Measurements from ENCODE around the gene PIP5K1C. TPM values are rescaled to one million over a fixed set of nuclear protein-coding genes. Genes with fewer than 3 reads are reported as not detected.
A peak's percentile ranks its signal among the peaks of the same experiment; 100 is the strongest.

The PIP5K1C gene
- total RNA-seq, 4 donors from 2014 or later = 73.2 to 180 (median 99.9) TPM

DNA sequence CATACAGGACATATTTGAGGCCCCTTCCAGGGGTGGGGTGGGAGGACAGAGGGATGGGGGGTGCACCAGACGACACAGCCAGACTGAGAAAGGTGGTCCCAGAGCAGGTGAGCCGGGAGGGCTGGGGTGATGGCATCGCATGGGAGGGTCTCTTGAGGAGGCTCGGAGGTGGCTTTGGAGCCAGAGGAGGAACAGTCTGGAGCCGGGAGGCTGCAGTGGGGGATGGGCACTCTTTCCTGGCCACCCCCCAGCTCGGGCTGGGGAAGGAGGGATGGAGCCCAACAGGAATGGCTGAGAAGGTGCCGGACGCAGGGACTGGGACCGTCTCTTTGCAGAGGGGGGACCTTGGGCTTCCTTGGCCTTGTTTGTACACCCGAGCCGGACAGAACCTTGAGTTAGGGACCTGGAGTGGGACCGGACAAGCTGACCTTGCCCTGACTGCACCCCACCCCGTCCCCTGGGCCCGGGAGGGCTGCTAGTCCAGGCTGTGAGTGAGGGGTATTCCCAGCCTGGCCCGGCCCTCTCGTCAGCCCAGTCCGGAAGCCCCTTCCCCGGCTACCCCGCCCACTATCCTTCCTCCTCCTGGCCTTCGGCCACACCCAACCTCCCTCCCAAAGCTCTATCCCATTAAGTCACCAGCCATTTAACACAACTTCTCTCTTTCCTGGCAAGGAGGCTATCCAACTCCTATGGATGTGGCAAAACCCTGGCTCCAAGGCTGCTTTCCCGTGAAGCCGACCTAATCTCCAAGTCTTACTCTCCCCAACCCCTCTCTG is 92.8 kb downstream of the PIP5K1C start:
- intact Hi-C loops (cut with DNase I) = no loop called here

DNA sequence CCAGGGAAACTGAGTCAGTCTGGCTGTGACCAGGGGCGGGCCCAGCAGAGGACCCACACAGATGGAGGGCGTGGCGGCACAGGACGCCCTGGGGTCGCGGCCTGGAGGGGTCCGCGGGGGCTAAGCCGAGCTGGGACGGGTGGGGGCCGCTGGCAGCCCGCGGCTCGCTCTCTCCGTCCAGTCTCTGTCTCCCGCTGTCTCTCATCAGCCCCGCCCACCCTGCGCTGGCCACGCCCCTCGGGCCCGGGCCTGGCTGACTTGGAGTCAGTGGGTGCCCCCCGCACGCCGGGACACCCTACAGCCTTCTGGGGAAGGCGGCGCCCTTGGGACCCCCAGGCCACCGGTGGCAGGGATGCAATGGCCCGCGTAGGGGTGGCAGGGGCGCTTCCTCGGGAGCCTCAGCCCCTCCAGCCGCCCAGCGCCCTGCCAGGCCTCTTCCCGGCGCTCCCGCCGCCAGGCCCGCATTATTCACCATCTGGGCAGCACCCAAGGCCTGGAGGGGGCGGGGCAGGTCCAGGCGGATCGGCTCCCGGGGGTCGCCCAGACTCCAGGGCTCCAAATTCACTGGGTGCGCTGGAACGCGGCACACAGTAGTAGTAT is 93.5 kb downstream of the PIP5K1C start, which contains the start of gene TBXA2R:
Gene TBXA2R (minus strand): TSS at position 186 of the 600 bp plus-strand sequence. CDS start 6,241 bp downstream, outside the sequence.
- intact Hi-C loops (cut with DNase I) = no loop called here
- Histone ChIP-seq H3K36me3 (peaks cover 3 to 12% (median 11%) of the 10 kb centered on the region in 4 donors), H3K4me1 (peaks cover 56 to 80% (median 78%) of the 10 kb centered on the region in 4 donors), H3K9me3 (no peaks in the 10 kb centered on the region), H3K27ac (replicated peaks in 1 of 4) (peak within 1 kb of the TSS; percentile 77 to 87 (median 86)), H3K27me3 (no peaks in the 10 kb centered on the region), H3K4me3 (peak within 1 kb of the TSS; percentile 57 to 83 (median 66))
- TF ChIP-seq EP300 (IDR thresholded peaks at IDR 0.05) (no peak), POLR2A (IDR thresholded peaks at IDR 0.05; ENCODE audit: low read depth) (no peak), POLR2AphosphoS5 (IDR thresholded peaks at IDR 0.05) (peak; percentile 63 to 73)
- TF ChIP-seq, protein P1, sequence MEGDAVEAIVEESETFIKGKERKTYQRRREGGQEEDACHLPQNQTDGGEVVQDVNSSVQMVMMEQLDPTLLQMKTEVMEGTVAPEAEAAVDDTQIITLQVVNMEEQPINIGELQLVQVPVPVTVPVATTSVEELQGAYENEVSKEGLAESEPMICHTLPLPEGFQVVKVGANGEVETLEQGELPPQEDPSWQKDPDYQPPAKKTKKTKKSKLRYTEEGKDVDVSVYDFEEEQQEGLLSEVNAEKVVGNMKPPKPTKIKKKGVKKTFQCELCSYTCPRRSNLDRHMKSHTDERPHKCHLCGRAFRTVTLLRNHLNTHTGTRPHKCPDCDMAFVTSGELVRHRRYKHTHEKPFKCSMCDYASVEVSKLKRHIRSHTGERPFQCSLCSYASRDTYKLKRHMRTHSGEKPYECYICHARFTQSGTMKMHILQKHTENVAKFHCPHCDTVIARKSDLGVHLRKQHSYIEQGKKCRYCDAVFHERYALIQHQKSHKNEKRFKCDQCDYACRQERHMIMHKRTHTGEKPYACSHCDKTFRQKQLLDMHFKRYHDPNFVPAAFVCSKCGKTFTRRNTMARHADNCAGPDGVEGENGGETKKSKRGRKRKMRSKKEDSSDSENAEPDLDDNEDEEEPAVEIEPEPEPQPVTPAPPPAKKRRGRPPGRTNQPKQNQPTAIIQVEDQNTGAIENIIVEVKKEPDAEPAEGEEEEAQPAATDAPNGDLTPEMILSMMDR (IDR thresholded peaks at IDR 0.05) = no peak
- no peak for DNase-seq (ENCODE audit: extremely low spot score)
- WGBS = 0% methylated on average over 6 of the region's 46 CpGs

More for the DNA sequence above, 92.8 kb downstream of the PIP5K1C start:
- Histone ChIP-seq H3K27ac (replicated peaks in 1 of 4) (peak overlapping the region; percentile 77 to 87 (median 86)), H3K36me3 (peaks cover 5 to 19% (median 18%) of the 10 kb centered on the region in 4 donors), H3K4me1 (peaks cover 56 to 84% (median 82%) of the 10 kb centered on the region in 4 donors), H3K4me3 (peak overlapping the region; percentile 57 to 83 (median 66)), H3K27me3 (no peaks in the 10 kb centered on the region), H3K9me3 (no peaks in the 10 kb centered on the region)
- 29% methylated on average over 19 of the region's 22 CpGs for WGBS
- no peak for DNase-seq (ENCODE audit: extremely low spot score)
- no peak for TF ChIP-seq POLR2A (IDR thresholded peaks at IDR 0.05; ENCODE audit: low read depth)
- peak; percentile 10 to 16 for TF ChIP-seq POLR2AphosphoS5 (IDR thresholded peaks at IDR 0.05)

DNA sequence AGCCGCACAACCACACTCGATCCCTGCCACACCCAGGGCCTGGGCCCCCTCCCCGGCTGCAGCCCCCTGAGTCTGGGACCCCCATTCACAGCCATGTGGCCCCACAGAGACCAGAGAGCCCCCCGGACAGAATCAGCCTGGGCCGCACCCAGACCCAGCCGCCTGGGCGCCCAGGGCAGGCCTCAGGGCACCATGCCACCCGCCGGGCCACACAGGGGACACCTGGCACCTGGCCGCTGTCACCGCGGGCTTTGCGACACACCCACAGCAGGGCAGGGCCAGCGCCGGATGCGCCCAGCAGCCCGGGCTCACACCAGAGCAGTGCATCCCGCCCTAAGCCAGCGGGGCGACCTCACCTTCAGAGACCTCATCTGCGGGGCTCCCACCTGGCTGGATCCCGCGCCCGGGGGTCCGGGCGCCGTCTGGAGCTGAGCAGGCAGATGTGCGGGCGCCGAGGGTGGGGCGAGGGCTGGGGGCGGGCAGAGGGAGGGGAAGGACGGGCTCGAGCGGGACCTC is 94.0 kb downstream of the PIP5K1C start:
- H3K27me3 ChIP-seq = no peaks in the 10 kb centered on the region
- H3K9me3 ChIP-seq = no peaks in the 10 kb centered on the region
- H3K4me1 ChIP-seq = peaks cover 56 to 80% (median 78%) of the 10 kb centered on the region in 4 donors
- intact Hi-C loops (cut with DNase I) = no loop called here
- no peak for DNase-seq (ENCODE audit: extremely low spot score)
- peaks cover 0 to 6% (median 6%) of the 10 kb centered on the region in 4 donors for H3K36me3 ChIP-seq
- H3K4me3 ChIP-seq = peak overlapping the region; percentile 57 to 83 (median 66)
- peak overlapping the region; percentile 77 to 87 (median 86) for H3K27ac ChIP-seq (replicated peaks in 1 of 4)
- WGBS = 14% methylated on average over 7 of the region's 35 CpGs
- TF ChIP-seq POLR2A (IDR thresholded peaks at IDR 0.05; ENCODE audit: low read depth) = no peak
- no peak for TF ChIP-seq POLR2AphosphoS5 (IDR thresholded peaks at IDR 0.05)
- TF ChIP-seq, protein P1 (IDR thresholded peaks at IDR 0.05) = no peak
- no peak for TF ChIP-seq EP300 (IDR thresholded peaks at IDR 0.05)

DNA sequence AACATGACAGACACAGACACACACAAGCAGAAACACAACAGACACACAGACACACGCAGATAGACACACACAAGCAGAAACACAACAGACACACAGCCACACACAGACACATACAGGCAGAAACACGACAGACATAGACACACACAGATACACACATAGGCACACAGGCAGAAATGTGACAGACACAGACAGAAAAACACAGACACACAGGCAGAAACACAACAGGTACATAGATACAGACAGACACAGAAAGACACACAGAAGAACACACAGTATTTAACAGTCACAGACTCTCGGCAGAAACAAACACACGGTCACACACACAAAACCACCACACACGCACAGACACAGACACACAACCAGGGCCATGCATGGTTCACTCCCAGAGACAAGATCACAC is 94.5 kb downstream of the PIP5K1C start:
- Histone ChIP-seq H3K27ac (replicated peaks in 1 of 4) (peak overlapping the region; percentile 77 to 87 (median 86)), H3K4me3 (peak overlapping the region; percentile 57 to 83 (median 66)), H3K27me3 (no peaks in the 10 kb centered on the region), H3K36me3 (peaks cover 0 to 2% (median 1%) of the 10 kb centered on the region in 4 donors), H3K9me3 (no peaks in the 10 kb centered on the region), H3K4me1 (peaks cover 56 to 79% (median 78%) of the 10 kb centered on the region in 4 donors)
- 41% methylated on average over 5 of the region's 5 CpGs for WGBS
- TF ChIP-seq, protein P1 (IDR thresholded peaks at IDR 0.05) = no peak
- TF ChIP-seq POLR2A (IDR thresholded peaks at IDR 0.05; ENCODE audit: low read depth) (no peak), EP300 (IDR thresholded peaks at IDR 0.05) (no peak), POLR2AphosphoS5 (IDR thresholded peaks at IDR 0.05) (no peak)
- intact Hi-C loops (cut with DNase I) = no loop called here
- DNase-seq (ENCODE audit: extremely low spot score) = no peak

DNA sequence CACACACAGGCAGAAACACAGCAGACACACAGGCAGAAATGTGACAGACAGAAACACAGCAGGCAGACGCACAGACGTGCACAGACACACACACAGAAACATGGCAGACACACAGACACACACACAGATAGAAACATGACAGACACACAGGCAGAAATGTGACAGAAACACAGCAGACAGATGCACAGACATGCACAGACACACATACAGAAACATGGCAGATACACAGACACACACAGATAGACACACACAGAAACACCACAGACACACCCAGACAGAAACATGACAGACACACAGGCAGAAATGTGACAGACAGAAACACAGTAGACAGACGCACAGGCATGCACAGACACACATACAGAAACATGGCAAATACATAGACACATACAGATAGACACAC is 94.9 kb downstream of the PIP5K1C start:
- 40% methylated on average over 3 of the region's 3 CpGs for WGBS
- Histone ChIP-seq H3K4me1 (peaks cover 56 to 77% (median 76%) of the 10 kb centered on the region in 4 donors), H3K27me3 (no peaks in the 10 kb centered on the region), H3K4me3 (peak overlapping the region; percentile 57 to 83 (median 66)), H3K27ac (replicated peaks in 1 of 4) (peak overlapping the region in 3 of 4 donors; percentile 77 to 86 (median 85)), H3K36me3 (peaks cover 0 to 2% (median under 1%) of the 10 kb centered on the region in 4 donors), H3K9me3 (no peaks in the 10 kb centered on the region)
- TF ChIP-seq, protein P1 (IDR thresholded peaks at IDR 0.05) = no peak
- TF ChIP-seq POLR2AphosphoS5 (IDR thresholded peaks at IDR 0.05) (no peak), POLR2A (IDR thresholded peaks at IDR 0.05; ENCODE audit: low read depth) (no peak), EP300 (IDR thresholded peaks at IDR 0.05) (no peak)
- intact Hi-C loops (cut with DNase I) = no loop called here
- no peak for DNase-seq (ENCODE audit: extremely low spot score)
